Measurements from ENCODE around the gene CLEC2A.

The CLEC2A gene

DNA sequence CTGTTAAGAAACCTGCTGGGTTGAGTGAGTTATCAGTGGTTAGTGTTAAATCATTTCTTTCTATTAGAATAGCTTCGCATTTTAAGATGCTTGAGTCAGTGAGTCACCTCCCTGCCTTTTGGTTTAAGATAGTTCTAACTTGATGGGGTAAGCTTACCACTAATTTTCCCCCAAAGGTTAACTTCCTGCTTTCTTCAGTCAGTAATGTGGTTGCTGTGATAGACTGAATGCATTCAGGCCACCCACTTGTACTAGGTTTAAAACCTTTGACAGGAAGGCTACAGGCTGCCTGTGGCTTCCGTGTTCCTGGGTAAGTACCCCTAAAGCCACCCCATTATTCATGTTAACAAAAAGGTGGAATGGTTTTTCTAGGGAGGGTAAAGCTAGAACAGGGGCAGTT, 25.3 kb downstream of the CLEC2A start:
- no peak for DNase-seq
- Histone ChIP-seq H3K9me3 (ENCODE audit: severe bottlenecking) (peaks cover 17% of the 10 kb centered on the region), H3K27ac (no peak overlapping the region)

DNA sequence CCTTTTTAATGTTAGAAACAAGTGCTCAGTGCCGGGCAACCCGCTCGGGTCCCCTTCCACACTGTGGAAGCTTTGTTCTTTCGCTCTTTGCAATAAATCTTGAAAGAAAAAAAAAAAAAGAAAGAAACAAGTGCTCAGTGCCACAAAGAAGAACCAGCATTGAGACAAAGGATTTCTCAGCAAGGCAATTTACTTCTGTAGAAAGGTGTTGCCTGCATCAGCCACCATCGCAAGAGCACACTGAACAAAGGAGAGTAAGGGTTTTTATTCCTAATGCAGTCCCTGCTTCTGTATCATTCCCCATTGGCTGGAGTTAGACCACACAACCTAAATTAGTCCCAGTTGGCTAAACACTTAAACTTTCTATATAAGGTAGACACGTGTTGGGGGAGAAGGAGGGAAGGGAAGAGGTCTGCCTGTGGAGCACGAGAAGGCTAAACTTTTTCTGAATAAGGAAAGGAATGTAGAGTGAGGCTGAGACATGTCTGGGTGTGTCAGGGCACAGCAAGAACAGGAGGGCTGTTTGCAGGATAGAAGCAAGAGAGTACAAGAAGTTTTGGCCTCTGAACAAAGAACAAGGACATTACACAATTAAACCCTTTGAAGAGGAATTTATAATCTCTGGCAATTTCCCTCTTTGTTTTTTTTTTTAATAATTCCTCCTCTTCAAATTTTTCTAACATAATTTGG, 29.5 kb downstream of the CLEC2A start:
- Histone ChIP-seq H3K4me3 (ENCODE audit: low read depth, low read length) (no peak overlapping the region), H3K27ac (no peak overlapping the region), H3K27me3 (ENCODE audit: insufficient read depth, low read depth, severe bottlenecking) (no peaks in the 10 kb centered on the region), H3K9me3 (ENCODE audit: severe bottlenecking) (no peaks in the 10 kb centered on the region), H3K36me3 (no peaks in the 10 kb centered on the region)
- no peak for DNase-seq
- no peak for TF ChIP-seq CTCF (IDR thresholded peaks at IDR 0.05; ENCODE audit: low read depth, low read length)

More for the DNA sequence above, 25.3 kb downstream of the CLEC2A start:
- H3K36me3 ChIP-seq, result no peaks in the 10 kb centered on the region
- TF ChIP-seq CTCF (IDR thresholded peaks at IDR 0.05; ENCODE audit: low read depth, low read length), result no peak
- no peaks in the 10 kb centered on the region for H3K27me3 ChIP-seq (ENCODE audit: insufficient read depth, low read depth, severe bottlenecking)
- no peak overlapping the region for H3K4me3 ChIP-seq (ENCODE audit: low read depth, low read length)

GRCh38 chr12:9900930-9901329, 31.2 kb downstream of the CLEC2A start:
- no peaks in the 10 kb centered on the region for H3K9me3 ChIP-seq (ENCODE audit: severe bottlenecking)
- no peak overlapping the region for H3K4me3 ChIP-seq (ENCODE audit: low read depth, low read length)
- DNase-seq, result no peak
- no peak overlapping the region for H3K27ac ChIP-seq
- TF ChIP-seq CTCF (IDR thresholded peaks at IDR 0.05; ENCODE audit: low read depth, low read length), result no peak
- no peaks in the 10 kb centered on the region for H3K27me3 ChIP-seq (ENCODE audit: insufficient read depth, low read depth, severe bottlenecking)
- no peaks in the 10 kb centered on the region for H3K36me3 ChIP-seq

DNA sequence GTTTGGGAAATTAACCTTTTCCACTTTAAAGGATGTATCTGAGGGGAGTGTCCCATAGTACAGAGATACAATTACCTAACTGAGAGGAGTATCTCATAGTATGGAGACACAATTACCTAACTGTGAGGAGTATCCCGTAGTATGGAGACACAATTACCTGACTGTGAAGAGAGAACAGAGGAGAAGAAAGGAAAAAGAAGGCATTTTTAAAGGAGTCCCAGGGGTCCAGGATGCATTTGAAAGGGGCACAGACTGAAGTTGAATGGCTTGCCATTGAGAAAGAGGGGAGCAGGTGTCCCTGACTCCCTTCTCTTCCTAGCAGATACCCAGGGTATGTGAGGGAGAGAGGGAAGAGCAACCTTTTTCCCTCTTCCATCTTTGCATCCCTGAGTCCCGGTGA, 33.0 kb downstream of the CLEC2A start:
- no peaks in the 10 kb centered on the region for H3K36me3 ChIP-seq
- no peak overlapping the region for H3K27ac ChIP-seq
- H3K9me3 ChIP-seq (ENCODE audit: severe bottlenecking), result no peaks in the 10 kb centered on the region
- no peak for TF ChIP-seq CTCF (IDR thresholded peaks at IDR 0.05; ENCODE audit: low read depth, low read length)
- H3K4me3 ChIP-seq (ENCODE audit: low read depth, low read length), result no peak overlapping the region
- H3K27me3 ChIP-seq (ENCODE audit: insufficient read depth, low read depth, severe bottlenecking), result no peaks in the 10 kb centered on the region
- DNase-seq, result no peak

- H3K4me3 ChIP-seq (ENCODE audit: low read depth, low read length), result no peak overlapping the region
- no peak for TF ChIP-seq CTCF (IDR thresholded peaks at IDR 0.05; ENCODE audit: low read depth, low read length)
- H3K27me3 ChIP-seq (ENCODE audit: insufficient read depth, low read depth, severe bottlenecking), result no peaks in the 10 kb centered on the region
- no peaks in the 10 kb centered on the region for H3K36me3 ChIP-seq
- H3K9me3 ChIP-seq (ENCODE audit: severe bottlenecking), result no peaks in the 10 kb centered on the region
- DNase-seq, result no peak
- no peak overlapping the region for H3K27ac ChIP-seq
Observed at GRCh38 chr12:9897535-9897934, 34.6 kb downstream of the CLEC2A start.

Data from WERI-Rb-1 (cell line).